ENCODE measurements around the gene PLEKHA5. TPM values are rescaled to one million over a fixed set of nuclear protein-coding genes. Genes with fewer than 3 reads are reported as not detected.
"Not testable (repeated sequence)": the region's sequence is repeated elsewhere in the genome, so short reads cannot be mapped to it uniquely, and the experiment has no call there.

Gene PLEKHA5
- total RNA-seq, 1 donor from 2014 or later = 15.8 TPM

GRCh38 chr12:19166956-19167355, 37.4 kb downstream of the PLEKHA5 start:
- DNase-seq (ENCODE audit: low spot score) (no peak), ATAC-seq (no peak)

- DNase-seq (ENCODE audit: low spot score) (no peak), ATAC-seq (no peak)
These were observed 38.2 kb downstream of the PLEKHA5 start for GRCh38 chr12:19167708-19168107.

- no peak for DNase-seq (ENCODE audit: low spot score)
- ATAC-seq = no peak
These were observed 39.1 kb downstream of the PLEKHA5 start for GRCh38 chr12:19168644-19169043.

GRCh38 chr12:19169222-19169621, 39.7 kb downstream of the PLEKHA5 start:
- ATAC-seq (no peak), DNase-seq (ENCODE audit: low spot score) (no peak)

- not testable (repeated sequence) for ATAC-seq
These were observed 40.8 kb downstream of the PLEKHA5 start for GRCh38 chr12:19170286-19170685.

GRCh38 chr12:19171731-19172130, 42.2 kb downstream of the PLEKHA5 start:
- DNase-seq (ENCODE audit: low spot score) (no peak), ATAC-seq (no peak)

More at GRCh38 chr12:19170286-19170685, 40.8 kb downstream of the PLEKHA5 start:
- not testable (repeated sequence) for DNase-seq (ENCODE audit: low spot score)

- no peak for ATAC-seq
- DNase-seq (ENCODE audit: low spot score) = no peak
These were observed 48.2 kb downstream of the PLEKHA5 start for GRCh38 chr12:19177754-19178153.

GRCh38 chr12:19179986-19180385, 50.5 kb downstream of the PLEKHA5 start:
- ATAC-seq (peak; percentile 10), DNase-seq (ENCODE audit: low spot score) (no peak)

- DNase-seq (ENCODE audit: low spot score) (no peak), ATAC-seq (no peak)
These were observed 52.3 kb downstream of the PLEKHA5 start for GRCh38 chr12:19181666-19182426.

GRCh38 chr12:19183121-19183838, 53.7 kb downstream of the PLEKHA5 start:
- ATAC-seq (no peak), DNase-seq (ENCODE audit: low spot score) (no peak)

GRCh38 chr12:19185262-19185929, 55.9 kb downstream of the PLEKHA5 start:
- no peak for DNase-seq (ENCODE audit: low spot score)
- no peak for ATAC-seq

- peak; percentile 92 for ATAC-seq
- peak; percentile 57 for DNase-seq (ENCODE audit: low spot score)
These were observed 57.5 kb downstream of the PLEKHA5 start for GRCh38 chr12:19186722-19187661.

GRCh38 chr12:19189522-19189921, 60.0 kb downstream of the PLEKHA5 start:
- ATAC-seq (no peak), DNase-seq (ENCODE audit: low spot score) (no peak)

GRCh38 chr12:19190292-19191031, 60.9 kb downstream of the PLEKHA5 start:
- DNase-seq (ENCODE audit: low spot score) (no peak), ATAC-seq (no peak)

GRCh38 chr12:19191089-19191488, 61.6 kb downstream of the PLEKHA5 start:
- DNase-seq (ENCODE audit: low spot score) = no peak
- ATAC-seq = no peak

GRCh38 chr12:19191563-19191962, 62.0 kb downstream of the PLEKHA5 start:
- no peak for DNase-seq (ENCODE audit: low spot score)

GRCh38 chr12:19192710-19193109, 63.2 kb downstream of the PLEKHA5 start:
- ATAC-seq (peak; percentile 61), DNase-seq (ENCODE audit: low spot score) (no peak)

More at GRCh38 chr12:19191563-19191962, 62.0 kb downstream of the PLEKHA5 start:
- ATAC-seq = no peak

GRCh38 chr12:19194963-19195362, 65.4 kb downstream of the PLEKHA5 start:
- no peak for DNase-seq (ENCODE audit: low spot score)
- ATAC-seq = peak; percentile 64

- ATAC-seq = no peak
- no peak for DNase-seq (ENCODE audit: low spot score)
These were observed 67.6 kb downstream of the PLEKHA5 start for GRCh38 chr12:19196959-19197630.

All from left lobe of liver (tissue), 2 donors.